ENCODE data around the gene SPR. TPM values are rescaled to one million over a fixed set of nuclear protein-coding genes. Genes with fewer than 3 reads are reported as not detected.

The SPR gene
- total and polyA plus RNA-seq, 4 experiments from 2014 or later, result 0.58 TPM; not detected in 3

GRCh38 chr2:72938455-72938854 lies 51.2 kb downstream of the SPR start:
- no peaks in the 10 kb centered on the region for H3K27me3 ChIP-seq (ENCODE audit: insufficient read depth, low read length)
- H3K36me3 ChIP-seq (ENCODE audit: insufficient read depth, low read length), result no peaks in the 10 kb centered on the region
- no peaks in the 10 kb centered on the region for H3K4me1 ChIP-seq (ENCODE audit: insufficient read depth, low read length)
- no peak for DNase-seq
- Mint-ChIP-seq H3K27ac (no peak overlapping the region), H3K4me1 (no peaks in the 10 kb centered on the region), H3K27me3 (peaks cover 1 to 12% of the 10 kb centered on the region in 2 donors), H3K4me3 (no peak overlapping the region), H3K9me3 (peaks cover 0 to 2% (median 0%) of the 10 kb centered on the region in 8 donors), H3K36me3 (no peaks in the 10 kb centered on the region)
- ChIA-PET POLR2A (ENCODE audit: partially characterized antibody) (no interaction called here), CTCF (ENCODE audit: partially characterized antibody) (no interaction called here)
- H3K9me3 ChIP-seq (ENCODE audit: control insufficient read depth in 1 of 2, low read length in 2 of 2), result no peaks in the 10 kb centered on the region
- intact Hi-C loops (cut with micrococcal nuclease), result no loop called here
- H3K4me3 ChIP-seq (ENCODE audit: low read length in 2 of 2), result no peak overlapping the region
- no peak overlapping the region for H3K27ac ChIP-seq (ENCODE audit: low read depth, low read length)

- no peak overlapping the region for H3K4me3 Mint-ChIP-seq
- no peak overlapping the region for H3K27ac ChIP-seq (ENCODE audit: low read depth, low read length)
These were observed 53.2 kb downstream of the SPR start for GRCh38 chr2:72940361-72940760.

GRCh38 chr2:72940786-72941185 lies 53.6 kb downstream of the SPR start:
- no peaks in the 10 kb centered on the region for H3K27me3 Mint-ChIP-seq
- H3K27me3 ChIP-seq (ENCODE audit: insufficient read depth, low read length), result no peaks in the 10 kb centered on the region
- H3K4me1 Mint-ChIP-seq, result no peaks in the 10 kb centered on the region
- no peaks in the 10 kb centered on the region for H3K36me3 Mint-ChIP-seq
- no peaks in the 10 kb centered on the region for H3K4me1 ChIP-seq (ENCODE audit: insufficient read depth, low read length)
- no peaks in the 10 kb centered on the region for H3K9me3 ChIP-seq (ENCODE audit: control insufficient read depth in 1 of 2, low read length in 2 of 2)
- no peak overlapping the region for H3K4me3 Mint-ChIP-seq
- no peak overlapping the region for H3K4me3 ChIP-seq (ENCODE audit: low read length in 2 of 2)
- ChIA-PET POLR2A (ENCODE audit: partially characterized antibody) (no interaction called here), CTCF (ENCODE audit: partially characterized antibody) (no interaction called here)
- H3K9me3 Mint-ChIP-seq, result peaks cover 0 to 2% (median 0%) of the 10 kb centered on the region in 8 donors
- H3K36me3 ChIP-seq (ENCODE audit: insufficient read depth, low read length), result no peaks in the 10 kb centered on the region
- intact Hi-C loops (cut with micrococcal nuclease), result no loop called here
- H3K27ac Mint-ChIP-seq, result no peak overlapping the region
- DNase-seq, result no peak
- no peak overlapping the region for H3K27ac ChIP-seq (ENCODE audit: low read depth, low read length)

More at GRCh38 chr2:72940361-72940760, 53.2 kb downstream of the SPR start:
- Mint-ChIP-seq H3K27me3 (peaks cover 0 to 2% of the 10 kb centered on the region in 2 donors), H3K4me1 (no peaks in the 10 kb centered on the region), H3K9me3 (peaks cover 0 to 2% (median 0%) of the 10 kb centered on the region in 8 donors), H3K36me3 (no peaks in the 10 kb centered on the region), H3K27ac (no peak overlapping the region)
- H3K27me3 ChIP-seq (ENCODE audit: insufficient read depth, low read length), result no peaks in the 10 kb centered on the region
- intact Hi-C loops (cut with micrococcal nuclease), result no loop called here
- DNase-seq, result no peak
- no peaks in the 10 kb centered on the region for H3K9me3 ChIP-seq (ENCODE audit: control insufficient read depth in 1 of 2, low read length in 2 of 2)
- ChIA-PET POLR2A (ENCODE audit: partially characterized antibody) (no interaction called here), CTCF (ENCODE audit: partially characterized antibody) (no interaction called here)
- no peak overlapping the region for H3K4me3 ChIP-seq (ENCODE audit: low read length in 2 of 2)
- H3K36me3 ChIP-seq (ENCODE audit: insufficient read depth, low read length), result no peaks in the 10 kb centered on the region
- no peaks in the 10 kb centered on the region for H3K4me1 ChIP-seq (ENCODE audit: insufficient read depth, low read length)

Other genes with a start within 250 kb of the SPR start
- 10 to 100 TPM; 17.5 to 19.8 TPM for gene EXOC6B, start 61.4 kb upstream of the SPR start, total RNA-seq
- 1 to 10 TPM; 1.3 to 3.9 TPM for gene EXOC6B, start 61.4 kb upstream of the SPR start, polyA plus RNA-seq
- gene EMX1, start 30.1 kb downstream of the SPR start, total RNA-seq, result not detected
- not detected for gene EMX1, start 30.1 kb downstream of the SPR start, polyA plus RNA-seq
- gene SFXN5, start 184.3 kb downstream of the SPR start, total RNA-seq, result 10 to 100 TPM in 1 of 2 experiments, 1 to 10 TPM in 1; 6.5 to 10.0 TPM
- gene SFXN5, start 184.3 kb downstream of the SPR start, polyA plus RNA-seq, result 1 to 10 TPM in 1 of 2 donors, under 1 TPM in 1; 0.95 to 1.7 TPM
- gene RAB11FIP5, start 225.5 kb downstream of the SPR start, total RNA-seq, result 10 to 100 TPM; 10.9 to 12.8 TPM
- 10 to 100 TPM in 1 of 2 donors, 1 to 10 TPM in 1; 6.4 to 11.6 TPM for gene RAB11FIP5, start 225.5 kb downstream of the SPR start, polyA plus RNA-seq

All from CD4-positive, alpha-beta memory T cell (primary cell).